Measurements from ENCODE around the gene POLA1. TPM values are rescaled to one million over a fixed set of nuclear protein-coding genes. Genes with fewer than 3 reads are reported as not detected.

POLA1 gene
- total and polyA plus RNA-seq, 2 donors (not counting 1 experiment from before 2014, with no cell fraction given) = 3.0 to 16.3 TPM

DNA sequence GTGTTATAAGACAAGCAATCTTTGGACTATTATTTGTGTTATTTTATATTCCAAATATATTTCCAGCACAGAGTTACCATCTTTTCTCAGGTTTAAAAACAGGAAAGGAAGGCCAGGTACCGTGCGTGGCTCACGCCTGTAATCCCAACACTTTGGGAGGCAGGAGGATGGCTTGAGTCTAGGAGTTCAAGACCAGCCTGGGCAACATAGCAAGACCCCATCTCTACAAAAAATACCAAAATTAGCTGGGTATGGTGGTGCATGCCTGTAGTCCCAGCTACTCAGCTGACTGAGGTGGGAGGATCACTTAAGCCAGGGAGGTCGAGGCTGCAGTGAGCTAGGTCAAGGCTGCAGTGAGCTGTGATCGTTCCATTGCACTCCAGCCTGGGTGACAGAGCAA is 140.0 kb downstream of the POLA1 start:
- H3K9me3 ChIP-seq (ENCODE audit: control extremely low read depth in 1 of 3, control insufficient read depth in 2 of 3, insufficient read depth in 1 of 3, low read length in 2 of 3) = no peaks in the 10 kb centered on the region
- H3K27ac Mint-ChIP-seq = no peak overlapping the region
- H3K9ac ChIP-seq (ENCODE audit: low read length) = no peak overlapping the region
- no peaks in the 10 kb centered on the region for H3K79me2 ChIP-seq (ENCODE audit: control insufficient read depth, insufficient read depth, low read length)
- H3K4me3 Mint-ChIP-seq = no peak overlapping the region
- no peak overlapping the region for H3K4me3 ChIP-seq (ENCODE audit: control extremely low read depth in 1 of 5, extremely low read depth in 1 of 5, insufficient read depth in 1 of 5, low read depth in 2 of 5, low read length in 4 of 5)
- WGBS (ENCODE audit: insufficient coverage) = no CpG with 5 or more reads among the region's 5 CpGs
- no peak overlapping the region for H3K4me2 ChIP-seq (replicated peaks; ENCODE audit: low read depth, low read length, poor library complexity, severe bottlenecking)
- H2AFZ ChIP-seq (ENCODE audit: insufficient read depth, low read depth, low read length, poor library complexity, severe bottlenecking) = no peak overlapping the region
- H3K27me3 Mint-ChIP-seq = no peaks in the 10 kb centered on the region
- H3K4me1 Mint-ChIP-seq = no peaks in the 10 kb centered on the region
- no peaks in the 10 kb centered on the region for H4K20me1 ChIP-seq (ENCODE audit: control insufficient read depth, insufficient read depth, low read length, poor library complexity, severe bottlenecking)
- no peak for ATAC-seq (ENCODE audit: low read depth)
- no peaks in the 10 kb centered on the region for H3K9me3 Mint-ChIP-seq (ENCODE audit: insufficient read depth)
- TF ChIP-seq, protein P1, sequence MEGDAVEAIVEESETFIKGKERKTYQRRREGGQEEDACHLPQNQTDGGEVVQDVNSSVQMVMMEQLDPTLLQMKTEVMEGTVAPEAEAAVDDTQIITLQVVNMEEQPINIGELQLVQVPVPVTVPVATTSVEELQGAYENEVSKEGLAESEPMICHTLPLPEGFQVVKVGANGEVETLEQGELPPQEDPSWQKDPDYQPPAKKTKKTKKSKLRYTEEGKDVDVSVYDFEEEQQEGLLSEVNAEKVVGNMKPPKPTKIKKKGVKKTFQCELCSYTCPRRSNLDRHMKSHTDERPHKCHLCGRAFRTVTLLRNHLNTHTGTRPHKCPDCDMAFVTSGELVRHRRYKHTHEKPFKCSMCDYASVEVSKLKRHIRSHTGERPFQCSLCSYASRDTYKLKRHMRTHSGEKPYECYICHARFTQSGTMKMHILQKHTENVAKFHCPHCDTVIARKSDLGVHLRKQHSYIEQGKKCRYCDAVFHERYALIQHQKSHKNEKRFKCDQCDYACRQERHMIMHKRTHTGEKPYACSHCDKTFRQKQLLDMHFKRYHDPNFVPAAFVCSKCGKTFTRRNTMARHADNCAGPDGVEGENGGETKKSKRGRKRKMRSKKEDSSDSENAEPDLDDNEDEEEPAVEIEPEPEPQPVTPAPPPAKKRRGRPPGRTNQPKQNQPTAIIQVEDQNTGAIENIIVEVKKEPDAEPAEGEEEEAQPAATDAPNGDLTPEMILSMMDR (IDR thresholded peaks at IDR 0.05) = no peak
- TF ChIP-seq EZH2 (IDR thresholded peaks at IDR 0.05; ENCODE audit: borderline replicate concordance, insufficient read depth, low read depth, low read length, poor library complexity, severe bottlenecking) = no peak
- H3K27ac ChIP-seq (ENCODE audit: low read length in 2 of 2) = no peak overlapping the region
- intact Hi-C loops (cut with micrococcal nuclease) = no loop called here
- no peaks in the 10 kb centered on the region for H3K27me3 ChIP-seq (replicated peaks in 1 of 4; ENCODE audit: control extremely low read depth in 1 of 4, control insufficient read depth in 3 of 4, insufficient read depth in 4 of 4, low read length in 3 of 4)
- CTCF ChIA-PET = no interaction called here
- POLR2A ChIA-PET = no interaction called here
- DNase-seq = no peak
- no peaks in the 10 kb centered on the region for H3K4me1 ChIP-seq (ENCODE audit: control insufficient read depth in 2 of 2, insufficient read depth in 2 of 2, low read length in 2 of 2)
- no peaks in the 10 kb centered on the region for H3K36me3 ChIP-seq (replicated peaks in 1 of 2; ENCODE audit: control extremely low read depth in 1 of 2, control insufficient read depth in 1 of 2, extremely low read depth in 1 of 2, insufficient read depth in 2 of 2, low read length in 1 of 2)

DNA sequence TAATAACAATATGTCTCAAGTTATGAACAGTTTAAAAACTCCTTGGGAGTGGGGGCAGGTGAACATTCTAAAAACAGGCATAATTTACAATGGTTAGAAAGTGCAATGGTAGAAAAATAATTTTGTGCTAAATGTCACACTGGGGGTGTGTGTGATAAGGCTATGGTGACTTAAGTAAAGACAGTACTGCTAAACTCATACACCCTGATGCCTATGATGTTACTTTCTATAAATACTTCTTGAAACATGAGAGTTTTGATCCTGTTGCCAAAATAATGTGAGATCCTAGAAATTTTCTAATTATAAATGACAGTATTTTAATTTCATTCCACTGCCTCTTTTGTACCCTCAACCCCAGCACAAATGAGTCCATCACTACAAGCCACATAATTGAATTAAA is 144.2 kb downstream of the POLA1 start:
- ATAC-seq (ENCODE audit: low read depth) = no peak
- intact Hi-C loops (cut with micrococcal nuclease) = no loop called here
- Histone ChIP-seq H3K36me3 (replicated peaks in 1 of 2; ENCODE audit: control extremely low read depth in 1 of 2, control insufficient read depth in 1 of 2, extremely low read depth in 1 of 2, insufficient read depth in 2 of 2, low read length in 1 of 2) (no peaks in the 10 kb centered on the region), H3K27me3 (replicated peaks in 1 of 4; ENCODE audit: control extremely low read depth in 1 of 4, control insufficient read depth in 3 of 4, insufficient read depth in 4 of 4, low read length in 3 of 4) (no peaks in the 10 kb centered on the region), H3K27ac (ENCODE audit: low read length in 2 of 2) (no peak overlapping the region), H3K4me1 (ENCODE audit: control insufficient read depth in 2 of 2, insufficient read depth in 2 of 2, low read length in 2 of 2) (peaks cover 0 to 3% of the 10 kb centered on the region in 2 donors), H4K20me1 (ENCODE audit: control insufficient read depth, insufficient read depth, low read length, poor library complexity, severe bottlenecking) (no peaks in the 10 kb centered on the region), H2AFZ (ENCODE audit: insufficient read depth, low read depth, low read length, poor library complexity, severe bottlenecking) (no peak overlapping the region), H3K79me2 (ENCODE audit: control insufficient read depth, insufficient read depth, low read length) (no peaks in the 10 kb centered on the region), H3K9ac (ENCODE audit: low read length) (no peak overlapping the region), H3K4me2 (replicated peaks; ENCODE audit: low read depth, low read length, poor library complexity, severe bottlenecking) (no peak overlapping the region), H3K4me3 (ENCODE audit: control extremely low read depth in 1 of 5, extremely low read depth in 1 of 5, insufficient read depth in 1 of 5, low read depth in 2 of 5, low read length in 4 of 5) (no peak overlapping the region), H3K9me3 (ENCODE audit: control extremely low read depth in 1 of 3, control insufficient read depth in 2 of 3, insufficient read depth in 1 of 3, low read length in 2 of 3) (no peaks in the 10 kb centered on the region)
- Mint-ChIP-seq H3K27ac (no peak overlapping the region), H3K9me3 (ENCODE audit: insufficient read depth) (no peaks in the 10 kb centered on the region), H3K27me3 (no peaks in the 10 kb centered on the region), H3K4me1 (peaks cover 4% of the 10 kb centered on the region), H3K4me3 (no peak overlapping the region)
- TF ChIP-seq, protein P1 (IDR thresholded peaks at IDR 0.05) = no peak
- TF ChIP-seq EZH2 (IDR thresholded peaks at IDR 0.05; ENCODE audit: borderline replicate concordance, insufficient read depth, low read depth, low read length, poor library complexity, severe bottlenecking) = no peak
- ChIA-PET POLR2A (no interaction called here), CTCF (interaction anchor here (0.7 to 3.0 kb wide), 10 partner anchors 8 to 306 kb away, joined by 3 to 20 read pairs (median 6); no protein-coding TSS in a partner anchor)
- no peak for DNase-seq

Measured in B cell (primary cell).